Keratinocyte (primary cell): ENCODE results near the gene AVL9. TPM values are rescaled to one million over a fixed set of nuclear protein-coding genes. Genes with fewer than 3 reads are reported as not detected.
"Not testable (repeated sequence)": the region's sequence is repeated elsewhere in the genome, so short reads cannot be mapped to it uniquely, and the experiment has no call there.

Experiments used
- DNase-seq: peaks from one replicate; pipeline ENCODE4 v3.0.0-alpha.2; 2011; ENCODE audit warnings: low read depth, missing footprints, low spot score
- FAIRE-seq: peaks from 2 replicates; lab custom pipeline; 2011; peaks lifted over from hg19 to GRCh38; lab: Jason Lieb, UNC
- H2AFZ ChIP-seq: 2 replicates; pipeline ENCODE4 v1.6.0; 2012; ENCODE audit warnings: low read length, control low read depth, inconsistent platforms; ENCODE audit not compliant: control insufficient read depth
- H3K27ac ChIP-seq: 2 replicates; pipeline ENCODE4 v1.5.1; 2011; ENCODE audit warnings: low read length; ENCODE audit not compliant: control insufficient read depth, insufficient read depth
- H3K27me3 ChIP-seq: 3 replicates; pipeline ENCODE4 v1.6.0; 2011; ENCODE audit warnings: low read length; ENCODE audit not compliant: control insufficient read depth, insufficient read depth; ENCODE audit errors: extremely low read depth
- H3K36me3 ChIP-seq, 2 experiments: 2 replicates in 1 of 2; 3 replicates in 1 of 2; pipeline ENCODE4 v1.5.1; 2011; ENCODE audit warnings: low read length in 2 of 2, mild to moderate bottlenecking in 1 of 2; ENCODE audit not compliant: control insufficient read depth in 2 of 2, insufficient read depth in 2 of 2; ENCODE audit errors: extremely low read depth in 1 of 2
- H3K4me1 ChIP-seq: 3 replicates; pipeline ENCODE4 v1.5.1; 2011; ENCODE audit warnings: low read length; ENCODE audit not compliant: control insufficient read depth, insufficient read depth; ENCODE audit errors: extremely low read depth
- H3K4me2 ChIP-seq: 3 replicates; pipeline ENCODE4 v1.6.0; 2011; ENCODE audit warnings: low read depth, low read length; ENCODE audit not compliant: control insufficient read depth, insufficient read depth; ENCODE audit errors: extremely low read depth
- H3K4me3 ChIP-seq, 3 experiments: fragments of 200-600 bp in 1 of 3; sonication (generic) in 1 of 3; 2 replicates in 2 of 3; 3 replicates in 1 of 3; pipeline ENCODE4 v1.5.1; 2011 to 2016; ENCODE audit warnings: low read length in 3 of 3, mild to moderate bottlenecking in 3 of 3, control low read depth in 2 of 3, inconsistent platforms in 1 of 3, low read depth in 1 of 3, mixed read lengths in 1 of 3, mixed run types in 1 of 3, moderate library complexity in 1 of 3; ENCODE audit not compliant: control insufficient read depth in 2 of 3, insufficient read depth in 2 of 3; ENCODE audit errors: extremely low read depth in 1 of 3
- H3K79me2 ChIP-seq: 2 replicates; pipeline ENCODE4 v1.6.0; 2012; ENCODE audit warnings: low read length; ENCODE audit not compliant: control insufficient read depth, insufficient read depth
- H3K9ac ChIP-seq: 3 replicates; pipeline ENCODE4 v1.6.0; 2011; ENCODE audit warnings: low read length; ENCODE audit not compliant: control insufficient read depth, insufficient read depth; ENCODE audit errors: extremely low read depth
- H3K9me1 ChIP-seq: 3 replicates; pipeline ENCODE4 v1.6.0; 2011; ENCODE audit warnings: low read length; ENCODE audit not compliant: control insufficient read depth, insufficient read depth; ENCODE audit errors: extremely low read depth
- H3K9me3 ChIP-seq: 2 replicates; pipeline ENCODE4 v1.5.1; 2012; ENCODE audit warnings: low read depth, low read length; ENCODE audit not compliant: control insufficient read depth
- H4K20me1 ChIP-seq: 3 replicates; pipeline ENCODE4 v1.6.0; 2011; ENCODE audit warnings: low read length; ENCODE audit not compliant: control insufficient read depth, insufficient read depth; ENCODE audit errors: extremely low read depth
- EZH2 ChIP-seq: IDR thresholded peaks from one replicate; pipeline ENCODE4 v1.6.1; 2012; ENCODE audit warnings: inconsistent platforms, mild to moderate bottlenecking, low read length, moderate library complexity
- dilution Hi-C: fragments of 300-500 bp; cut with MboI; formaldehyde crosslinking; loops from one replicate; pipeline ENCODE4 v1.7.0; 2020; ENCODE audit warnings: low sequenced_read_pairs; ENCODE audit not compliant: extremely low pct_ligation_motif_present
- polyA plus RNA-seq, 5 experiments: library from polyadenylated mRNA; depleted of rRNA in 3 of 5; stranded (reverse) in 3 of 5; stranded (forward) in 1 of 5; unstranded in 1 of 5; fragments of >200 nt; gene quantifications; 1 replicate in 1 of 5; 2 replicates in 3 of 5; 3 replicates in 1 of 5; pipeline versions ENCODE4 v1.2.1 to v1.2.3, GENCODE V29; 2011 to 2012; ENCODE audit warnings: missing spikeins in 2 of 5, low read depth in 1 of 5, low replicate concordance in 1 of 5
- TF ChIP-seq, protein P1 (sequence below), 3 experiments: IDR thresholded peaks in 1 of 3; conservative IDR thresholded peaks in 1 of 3; optimal IDR thresholded peaks in 1 of 3; 2 replicates in 2 of 3; 3 replicates in 1 of 3; pipeline versions ENCODE3 to v1.5.1; 2011; ENCODE audit warnings: low read length in 3 of 3, mild to moderate bottlenecking in 3 of 3, moderate library complexity in 2 of 3, control low read depth in 1 of 3, inconsistent platforms in 1 of 3; ENCODE audit not compliant: insufficient read depth in 2 of 3; ENCODE audit errors: extremely low read depth in 1 of 3

The AVL9 gene
- polyA plus RNA-seq, 1 donor (not counting 4 experiments of a cell fraction or from before 2014, with no cell fraction given) = 22.2 TPM

DNA sequence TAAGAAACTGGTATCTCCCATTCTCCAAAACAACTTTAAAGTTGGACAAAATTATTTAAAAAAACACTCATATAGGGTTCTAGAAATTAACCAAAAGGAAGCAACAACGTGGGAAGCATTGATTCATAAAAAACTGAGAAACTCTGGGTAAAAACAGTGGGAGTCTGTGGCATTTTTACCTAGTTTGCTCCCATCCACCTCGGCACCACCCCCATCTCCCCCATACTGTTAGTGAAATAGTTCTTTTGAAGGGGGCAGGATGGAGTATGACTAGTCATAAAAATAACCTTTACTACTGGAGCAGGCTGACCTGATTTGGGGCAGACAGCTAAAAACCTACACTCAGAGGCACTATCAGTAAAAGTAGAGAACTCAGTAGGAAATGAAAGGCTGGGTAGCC is 123.2 kb downstream of the AVL9 start:
- H4K20me1 ChIP-seq = no peaks in the 10 kb centered on the region
- no peak overlapping the region for H3K9ac ChIP-seq
- no peak overlapping the region for H2AFZ ChIP-seq
- FAIRE-seq = no peak
- no peaks in the 10 kb centered on the region for H3K9me1 ChIP-seq
- H3K9me3 ChIP-seq = no peaks in the 10 kb centered on the region
- no peak overlapping the region for H3K27ac ChIP-seq
- no peak for DNase-seq
- H3K4me1 ChIP-seq = peaks cover 11% of the 10 kb centered on the region
- no peaks in the 10 kb centered on the region for H3K27me3 ChIP-seq
- TF ChIP-seq EZH2 = no peak
- TF ChIP-seq, protein P1, sequence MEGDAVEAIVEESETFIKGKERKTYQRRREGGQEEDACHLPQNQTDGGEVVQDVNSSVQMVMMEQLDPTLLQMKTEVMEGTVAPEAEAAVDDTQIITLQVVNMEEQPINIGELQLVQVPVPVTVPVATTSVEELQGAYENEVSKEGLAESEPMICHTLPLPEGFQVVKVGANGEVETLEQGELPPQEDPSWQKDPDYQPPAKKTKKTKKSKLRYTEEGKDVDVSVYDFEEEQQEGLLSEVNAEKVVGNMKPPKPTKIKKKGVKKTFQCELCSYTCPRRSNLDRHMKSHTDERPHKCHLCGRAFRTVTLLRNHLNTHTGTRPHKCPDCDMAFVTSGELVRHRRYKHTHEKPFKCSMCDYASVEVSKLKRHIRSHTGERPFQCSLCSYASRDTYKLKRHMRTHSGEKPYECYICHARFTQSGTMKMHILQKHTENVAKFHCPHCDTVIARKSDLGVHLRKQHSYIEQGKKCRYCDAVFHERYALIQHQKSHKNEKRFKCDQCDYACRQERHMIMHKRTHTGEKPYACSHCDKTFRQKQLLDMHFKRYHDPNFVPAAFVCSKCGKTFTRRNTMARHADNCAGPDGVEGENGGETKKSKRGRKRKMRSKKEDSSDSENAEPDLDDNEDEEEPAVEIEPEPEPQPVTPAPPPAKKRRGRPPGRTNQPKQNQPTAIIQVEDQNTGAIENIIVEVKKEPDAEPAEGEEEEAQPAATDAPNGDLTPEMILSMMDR (optimal IDR thresholded peaks at IDR 0.05 in 1 of 3, IDR thresholded peaks at IDR 0.05 in 1 of 3, conservative IDR thresholded peaks at IDR 0.05 in 1 of 3; ENCODE audit: extremely low read depth in 1 of 3, insufficient read depth in 2 of 3, low read length in 3 of 3) = no peak
- no peak overlapping the region for H3K4me3 ChIP-seq
- H3K79me2 ChIP-seq = no peaks in the 10 kb centered on the region
- dilution Hi-C loops = no loop called here
- H3K36me3 ChIP-seq = no peaks in the 10 kb centered on the region
- H3K4me2 ChIP-seq = no peak overlapping the region

DNA sequence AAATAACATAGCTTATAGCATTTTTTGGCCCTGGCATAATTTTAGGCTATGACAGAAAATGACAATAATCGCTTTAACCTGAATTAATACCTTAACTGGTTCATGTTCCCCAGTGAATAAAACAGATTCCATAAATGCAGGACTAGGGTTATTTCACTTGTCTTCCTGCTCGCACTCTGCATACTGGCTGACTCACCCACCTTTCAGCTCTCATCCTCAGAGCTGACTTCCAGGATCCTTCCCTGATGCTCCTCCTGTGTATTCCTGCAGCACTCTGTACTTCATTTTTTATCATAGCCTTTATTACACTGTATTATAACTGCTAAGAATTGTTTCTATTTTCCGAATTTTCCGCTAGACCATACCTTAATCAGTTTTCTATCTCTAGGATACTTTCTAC is 123.7 kb downstream of the AVL9 start:
- peaks cover 11% of the 10 kb centered on the region for H3K4me1 ChIP-seq
- H3K36me3 ChIP-seq = no peaks in the 10 kb centered on the region
- H3K4me3 ChIP-seq = no peak overlapping the region
- FAIRE-seq = peak; percentile 92
- H3K4me2 ChIP-seq = no peak overlapping the region
- no peaks in the 10 kb centered on the region for H3K27me3 ChIP-seq
- H3K9ac ChIP-seq = no peak overlapping the region
- dilution Hi-C loops = no loop called here
- H2AFZ ChIP-seq = no peak overlapping the region
- H3K9me1 ChIP-seq = no peaks in the 10 kb centered on the region
- DNase-seq = no peak
- no peaks in the 10 kb centered on the region for H3K9me3 ChIP-seq
- no peak overlapping the region for H3K27ac ChIP-seq
- H3K79me2 ChIP-seq = no peaks in the 10 kb centered on the region
- H4K20me1 ChIP-seq = no peaks in the 10 kb centered on the region
- TF ChIP-seq EZH2 = no peak
- TF ChIP-seq, protein P1 (optimal IDR thresholded peaks at IDR 0.05 in 1 of 3, IDR thresholded peaks at IDR 0.05 in 1 of 3, conservative IDR thresholded peaks at IDR 0.05 in 1 of 3; ENCODE audit: extremely low read depth in 1 of 3, insufficient read depth in 2 of 3, low read length in 3 of 3) = no peak

DNA sequence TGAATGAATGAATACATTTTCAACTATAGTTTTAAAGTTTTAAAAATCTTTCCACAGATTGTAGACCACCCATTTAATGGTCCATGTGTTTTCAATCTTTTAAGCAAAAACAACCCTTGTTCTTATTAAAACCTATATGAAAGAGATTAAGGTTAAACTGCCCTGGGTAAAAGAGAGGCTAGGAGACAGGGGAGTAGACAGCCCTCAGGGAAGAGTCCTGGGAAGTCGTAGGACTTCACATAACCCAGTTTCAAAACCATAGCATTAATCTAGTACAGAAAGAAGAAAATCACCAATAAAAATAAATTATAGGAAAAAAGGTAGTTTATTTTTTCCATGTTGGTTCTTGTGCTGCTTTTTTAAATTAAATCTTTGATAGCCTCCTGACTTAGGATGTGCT is 124.1 kb downstream of the AVL9 start:
- DNase-seq, H3K27me3 ChIP-seq, H3K4me2 ChIP-seq, H2AFZ ChIP-seq, FAIRE-seq, H3K27ac ChIP-seq, H4K20me1 ChIP-seq, H3K79me2 ChIP-seq, dilution Hi-C loops, H3K4me3 ChIP-seq, H3K9me1 ChIP-seq, H3K9me3 ChIP-seq, H3K36me3 ChIP-seq, H3K9ac ChIP-seq: not testable (repeated sequence)
- peaks cover 11% of the 10 kb centered on the region for H3K4me1 ChIP-seq
